HT1080 (cell line): Measurements from ENCODE around the gene DPPA4. TPM values are rescaled to one million over a fixed set of nuclear protein-coding genes. Genes with fewer than 3 reads are reported as not detected.

Source experiments
- DNase-seq: peaks from one replicate; pipeline ENCODE4 v3.0.0-alpha.2; 2015; ENCODE audit warnings: low read depth
- small RNA-seq: library from RNA; depleted of rRNA; stranded (forward); fragments of <200 nt; gene quantifications from one replicate; pipeline ENCODE3, GENCODE V24; 2014
- total RNA-seq: library from RNA; depleted of rRNA; stranded (reverse); fragments of >200 nt; shearing (Covaris generic); gene quantifications from 2 replicates; pipeline ENCODE4 v1.2.3, GENCODE V29; 2014; rRNA removed

Gene DPPA4
- total RNA-seq, 1 experiment from 2014 or later = not detected

DNA sequence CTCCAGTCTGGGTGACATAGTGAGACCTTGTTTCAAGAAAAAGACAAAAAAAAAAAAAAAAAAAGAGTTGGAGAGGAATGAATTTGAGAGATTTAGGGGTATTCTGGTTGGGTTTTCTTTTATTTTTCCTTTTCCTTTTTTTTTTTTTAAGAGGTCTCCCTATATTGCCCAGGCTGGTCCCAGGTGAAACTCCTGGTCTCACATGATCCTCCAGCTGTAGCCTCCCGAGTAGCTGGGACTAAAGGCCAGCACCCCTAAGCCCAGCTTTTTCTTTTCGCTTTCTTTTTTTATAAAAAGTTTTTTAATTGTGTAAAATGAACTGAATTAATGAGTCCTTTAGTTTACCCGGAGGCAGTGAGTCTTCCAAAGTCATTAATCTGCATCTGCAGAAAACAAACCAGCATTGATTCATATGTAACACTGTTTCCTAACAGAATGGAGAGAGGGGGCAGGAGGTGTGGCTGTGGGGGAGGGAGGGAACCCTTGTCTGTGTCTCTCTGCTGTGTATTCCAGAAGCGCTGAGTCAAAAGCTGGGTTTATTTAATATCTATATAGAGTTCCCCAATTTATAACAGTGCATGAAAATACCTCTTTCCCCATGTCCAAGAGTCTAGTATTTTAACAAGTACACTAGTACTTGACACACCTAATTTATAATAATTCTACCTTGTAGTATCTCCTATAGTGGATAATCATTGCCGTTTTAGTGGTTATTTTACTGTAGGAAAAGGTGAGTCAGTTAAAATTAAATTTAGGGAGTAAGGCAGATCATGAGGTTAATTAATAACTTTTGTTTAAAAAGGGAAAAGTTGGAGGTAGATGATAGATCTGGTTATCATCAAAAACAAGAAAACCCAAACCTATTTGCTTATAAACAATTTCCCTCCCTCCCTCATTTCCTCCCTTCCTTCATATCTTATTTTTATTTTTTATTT lies 2.6 kb upstream of the DPPA4 start:
- no peak for DNase-seq

DNA sequence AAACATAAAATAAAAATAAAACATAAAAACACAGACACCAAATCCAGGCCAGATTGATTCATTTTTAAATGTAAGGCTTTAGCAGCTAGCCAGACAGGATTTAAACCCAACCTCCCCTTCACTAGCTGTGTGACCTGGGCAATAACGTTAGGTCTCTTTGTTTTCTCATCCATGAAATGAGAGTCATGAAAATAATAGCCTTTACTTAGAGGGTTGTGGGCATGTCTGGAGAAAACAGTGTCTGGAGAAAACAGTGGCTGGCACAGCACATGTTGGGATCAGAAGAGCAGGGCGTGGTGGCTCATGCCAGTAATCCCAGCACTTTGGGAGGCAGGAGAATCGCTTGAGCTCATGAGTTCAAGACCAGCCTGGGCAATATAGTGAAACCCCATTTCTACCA lies 1.9 kb upstream of the DPPA4 start:
- DNase-seq = no peak

DNA sequence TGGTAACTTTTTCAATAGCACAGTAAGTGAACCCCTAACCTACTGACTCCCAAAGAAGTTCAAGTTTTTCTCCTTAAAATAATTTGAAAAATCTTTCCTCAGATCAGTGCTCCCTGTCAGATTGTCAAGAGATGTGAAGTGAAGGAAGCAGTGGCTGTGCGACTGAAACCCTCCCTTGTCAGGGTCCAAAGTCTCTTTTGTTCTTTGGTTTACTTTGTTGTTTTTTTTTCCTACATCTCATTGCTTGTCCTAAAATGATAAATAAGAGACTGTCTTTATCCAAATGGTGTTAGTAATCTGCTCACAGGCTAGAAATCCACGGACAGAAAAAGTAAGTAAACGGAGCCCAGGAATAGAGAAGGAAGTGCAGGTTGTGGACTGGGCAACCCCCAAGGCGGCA lies 976 bp upstream of the DPPA4 start:
- DNase-seq = no peak

DNA sequence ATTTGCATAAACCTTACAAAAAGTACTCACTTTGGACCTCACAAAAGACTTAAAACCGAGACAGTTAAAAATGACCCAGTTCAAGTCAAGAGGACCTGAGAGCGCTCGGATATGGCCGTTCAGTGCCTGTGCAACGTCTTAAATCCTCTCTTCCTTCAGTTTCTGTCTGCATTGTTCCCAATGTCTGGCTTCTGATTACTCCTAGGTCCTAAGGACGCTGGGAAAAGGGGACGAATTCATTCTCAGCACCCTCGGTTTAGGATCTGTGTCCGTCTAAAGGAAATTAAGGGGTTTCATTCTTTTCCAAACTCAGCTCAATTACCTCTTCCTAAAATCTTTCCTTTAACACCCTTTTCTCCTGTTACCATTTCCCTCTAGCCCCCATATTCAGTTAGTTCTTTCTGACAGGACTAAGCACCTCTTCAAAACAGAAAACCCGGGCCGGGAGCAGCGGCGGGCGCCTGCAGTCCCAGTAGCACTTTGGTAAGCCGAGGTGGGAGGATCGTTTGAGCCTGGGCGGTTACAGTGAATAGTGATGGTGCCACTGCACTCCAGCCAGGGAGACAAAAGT lies 970 bp downstream of the DPPA4 start:
- DNase-seq = no peak

DNA sequence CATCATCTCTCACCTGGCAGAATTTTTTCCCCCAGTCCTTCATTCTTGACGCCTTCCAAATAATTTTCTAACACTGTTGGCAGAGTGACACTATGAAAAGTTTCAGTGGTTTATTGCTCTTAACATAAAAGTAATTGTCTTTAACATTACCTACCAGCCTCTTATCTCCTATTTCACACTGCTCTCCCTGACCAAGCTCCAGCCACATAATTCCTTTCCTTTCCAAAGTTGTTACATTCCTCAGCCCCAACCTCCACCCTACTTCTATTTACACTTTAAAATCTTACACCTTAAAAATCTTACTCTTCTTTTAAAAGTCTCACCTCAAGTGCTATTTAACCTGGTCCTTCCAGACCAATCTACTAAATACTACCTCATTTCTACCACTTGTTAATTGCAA lies 2.8 kb downstream of the DPPA4 start:
- DNase-seq = no peak

GRCh38 chr3:109331692-109332091 lies 5.7 kb downstream of the DPPA4 start:
- DNase-seq = no peak

DNA sequence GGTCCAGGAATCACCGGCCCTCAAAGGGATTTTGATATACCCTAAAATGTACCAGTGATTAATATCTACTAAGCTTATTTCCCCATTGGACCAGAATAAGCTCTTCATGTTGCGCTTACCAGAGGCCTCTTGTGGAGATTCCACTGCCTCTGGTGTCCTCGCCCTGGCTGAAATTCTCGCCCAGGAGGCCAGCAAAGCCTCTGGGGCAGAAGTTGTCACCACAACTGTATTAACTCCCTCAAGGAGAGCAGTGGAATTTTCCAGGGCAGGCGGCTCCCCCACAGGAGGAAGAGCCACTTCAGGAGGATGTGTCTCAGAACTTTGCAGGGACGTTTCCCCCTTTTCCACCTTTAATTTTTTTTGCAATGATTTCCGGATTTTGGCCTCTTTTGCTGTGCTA lies 6.9 kb downstream of the DPPA4 start:
- no peak for DNase-seq

DNA sequence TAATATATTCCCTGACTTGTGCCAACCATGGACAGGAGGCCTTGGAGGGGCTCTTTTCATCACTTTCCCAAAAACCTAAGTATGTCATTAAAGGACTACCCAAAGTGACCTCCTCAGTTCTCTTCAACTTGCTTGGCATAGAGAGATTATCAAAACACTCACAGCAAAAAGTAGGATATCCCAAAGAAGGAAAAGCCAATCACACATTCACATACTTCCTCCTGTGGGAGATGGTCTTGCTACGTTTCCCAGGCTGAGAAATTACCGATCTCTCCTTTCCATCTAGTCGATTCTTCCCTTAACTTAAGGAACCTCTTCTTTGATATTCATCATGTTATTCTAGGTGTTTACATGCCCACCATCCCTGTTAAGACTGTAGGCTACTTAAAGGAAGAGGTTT lies 9.1 kb downstream of the DPPA4 start:
- no peak for DNase-seq

DNA sequence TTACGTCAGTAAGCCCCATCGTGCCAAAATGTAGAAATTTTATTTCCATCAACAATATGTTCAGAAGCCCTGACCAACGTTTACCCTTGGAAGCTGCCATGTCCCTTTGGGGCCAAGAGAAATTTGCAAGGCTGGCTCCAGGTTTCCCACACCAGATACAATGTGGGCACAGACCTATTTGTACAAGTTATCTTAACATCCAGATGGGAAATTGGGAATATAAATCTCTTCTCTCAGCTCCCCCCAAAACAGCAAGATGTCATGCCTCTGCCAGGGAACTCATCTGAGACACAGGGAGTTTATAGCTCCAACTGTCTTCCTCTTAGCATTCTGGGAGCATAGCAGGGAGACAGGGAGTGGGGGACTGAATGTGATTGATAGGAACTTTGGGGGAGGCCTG lies 11.7 kb downstream of the DPPA4 start:
- DNase-seq = no peak

- no peak for DNase-seq
Measured at GRCh38 chr3:109325109-109325508, 12.2 kb downstream of the DPPA4 start.

- DNase-seq = no peak
Measured at GRCh38 chr3:109316162-109316730, 21.1 kb downstream of the DPPA4 start, which contains the start of gene DPPA2. Gene DPPA2 (minus strand): TSS chr3:109316517. CDS start chr3:109314542, 1,975 bp downstream.

GRCh38 chr3:109313061-109313460 lies 24.3 kb downstream of the DPPA4 start:
- DNase-seq = no peak

GRCh38 chr3:109297496-109297895 lies 39.9 kb downstream of the DPPA4 start:
- no peak for DNase-seq

- DNase-seq = no peak
Measured at GRCh38 chr3:109284071-109284470, 53.3 kb downstream of the DPPA4 start.

- no peak for DNase-seq
Measured at GRCh38 chr3:109278546-109278945, 58.8 kb downstream of the DPPA4 start.

DNA sequence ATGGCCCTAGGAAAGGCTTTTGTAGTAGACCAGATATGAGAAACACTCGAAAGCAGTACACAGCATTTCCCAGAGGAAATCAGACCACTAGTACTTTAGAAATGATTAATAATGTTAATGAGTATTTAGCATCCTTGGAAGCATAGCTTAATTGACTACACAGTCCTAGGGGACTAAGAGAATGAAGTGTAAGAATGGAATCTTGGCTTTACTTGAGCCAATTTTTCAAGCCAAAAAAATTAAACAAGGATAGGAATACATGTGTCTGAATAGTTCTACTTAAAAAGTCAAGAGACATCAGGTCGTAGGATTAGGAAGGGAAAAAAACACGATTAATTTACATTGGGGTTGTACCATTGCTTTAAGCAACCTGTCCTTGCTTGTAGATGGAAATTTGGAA lies 59.2 kb downstream of the DPPA4 start:
- DNase-seq = no peak

Small RNA genes within 50 kb of the gene (small RNA-seq; reads per million reads assigned to genes)
- gene AC124945.1 (not detected), gene RF00017 (not detected)

Other genes starting within 250 kb of the DPPA4 start
- 0.11 TPM in 1 of 2 replicates, not detected in the other for gene MORC1, start 219.4 kb downstream of the DPPA4 start, total RNA-seq
- gene C3orf85, start 200.8 kb downstream of the DPPA4 start, total RNA-seq = not detected in 2 replicates
- gene DPPA2, start 21.0 kb downstream of the DPPA4 start, total RNA-seq = not detected in 2 replicates